ENCODE results near the gene SLITRK3.

The SLITRK3 gene

DNA sequence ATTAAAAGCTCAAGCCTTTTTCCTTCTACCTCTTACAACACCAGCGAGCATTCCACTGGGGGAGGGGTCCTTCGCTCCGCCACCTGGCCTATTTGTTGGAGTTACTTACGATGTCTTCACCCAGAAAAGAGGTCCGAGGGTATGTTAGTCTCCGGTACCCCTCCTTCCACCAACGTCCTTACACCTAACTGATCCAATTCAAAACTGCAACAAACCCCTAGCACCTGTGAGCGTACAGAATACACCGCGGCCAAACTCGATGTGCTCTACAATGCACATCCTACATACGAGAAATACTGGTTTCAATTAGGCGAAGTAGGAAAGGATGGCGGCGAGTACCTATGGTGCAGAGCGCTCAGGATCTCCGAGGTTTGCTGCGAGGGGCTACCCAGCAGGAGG, 944 bp downstream of the SLITRK3 start:
- no peaks in the 10 kb centered on the region for H3F3A ChIP-seq (ENCODE audit: insufficient read depth, low read length)
- no peak overlapping the region for H3K27ac ChIP-seq (ENCODE audit: low read length)
- H3K4me3 ChIP-seq (ENCODE audit: low read length): no peak overlapping the region
- H3K4me1 ChIP-seq (ENCODE audit: low read length): no peaks in the 10 kb centered on the region
- TF ChIP-seq EZH2phosphoT487 (IDR thresholded peaks at IDR 0.05; ENCODE audit: low read length): no peak
- TF ChIP-seq, protein P1, sequence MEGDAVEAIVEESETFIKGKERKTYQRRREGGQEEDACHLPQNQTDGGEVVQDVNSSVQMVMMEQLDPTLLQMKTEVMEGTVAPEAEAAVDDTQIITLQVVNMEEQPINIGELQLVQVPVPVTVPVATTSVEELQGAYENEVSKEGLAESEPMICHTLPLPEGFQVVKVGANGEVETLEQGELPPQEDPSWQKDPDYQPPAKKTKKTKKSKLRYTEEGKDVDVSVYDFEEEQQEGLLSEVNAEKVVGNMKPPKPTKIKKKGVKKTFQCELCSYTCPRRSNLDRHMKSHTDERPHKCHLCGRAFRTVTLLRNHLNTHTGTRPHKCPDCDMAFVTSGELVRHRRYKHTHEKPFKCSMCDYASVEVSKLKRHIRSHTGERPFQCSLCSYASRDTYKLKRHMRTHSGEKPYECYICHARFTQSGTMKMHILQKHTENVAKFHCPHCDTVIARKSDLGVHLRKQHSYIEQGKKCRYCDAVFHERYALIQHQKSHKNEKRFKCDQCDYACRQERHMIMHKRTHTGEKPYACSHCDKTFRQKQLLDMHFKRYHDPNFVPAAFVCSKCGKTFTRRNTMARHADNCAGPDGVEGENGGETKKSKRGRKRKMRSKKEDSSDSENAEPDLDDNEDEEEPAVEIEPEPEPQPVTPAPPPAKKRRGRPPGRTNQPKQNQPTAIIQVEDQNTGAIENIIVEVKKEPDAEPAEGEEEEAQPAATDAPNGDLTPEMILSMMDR (IDR thresholded peaks at IDR 0.05; ENCODE audit: low read length): no peak
- TF ChIP-seq EZH2 (optimal IDR thresholded peaks at IDR 0.05; ENCODE audit: low read depth, low read length): no peak
- no peaks in the 10 kb centered on the region for H3K27me3 ChIP-seq (replicated peaks; ENCODE audit: insufficient read depth, low read length)
- no peak for DNase-seq
- H3K9ac ChIP-seq (ENCODE audit: low read length): no peak overlapping the region
- no peaks in the 10 kb centered on the region for H3K36me3 ChIP-seq (replicated peaks; ENCODE audit: insufficient read depth, low read length)
- no peaks in the 10 kb centered on the region for H3K79me2 ChIP-seq (ENCODE audit: low read length)
- no peaks in the 10 kb centered on the region for H3K9me3 ChIP-seq (replicated peaks; ENCODE audit: insufficient read depth, low read length)
- no peaks in the 10 kb centered on the region for H4K20me1 ChIP-seq (ENCODE audit: insufficient read depth, low read length)
- no peaks in the 10 kb centered on the region for H3K9me2 ChIP-seq (replicated peaks; ENCODE audit: insufficient read depth, low read length)
- no peak overlapping the region for H2AFZ ChIP-seq (ENCODE audit: low read length)
- no peak overlapping the region for H3K4me2 ChIP-seq (ENCODE audit: low read depth, low read length)

DNA sequence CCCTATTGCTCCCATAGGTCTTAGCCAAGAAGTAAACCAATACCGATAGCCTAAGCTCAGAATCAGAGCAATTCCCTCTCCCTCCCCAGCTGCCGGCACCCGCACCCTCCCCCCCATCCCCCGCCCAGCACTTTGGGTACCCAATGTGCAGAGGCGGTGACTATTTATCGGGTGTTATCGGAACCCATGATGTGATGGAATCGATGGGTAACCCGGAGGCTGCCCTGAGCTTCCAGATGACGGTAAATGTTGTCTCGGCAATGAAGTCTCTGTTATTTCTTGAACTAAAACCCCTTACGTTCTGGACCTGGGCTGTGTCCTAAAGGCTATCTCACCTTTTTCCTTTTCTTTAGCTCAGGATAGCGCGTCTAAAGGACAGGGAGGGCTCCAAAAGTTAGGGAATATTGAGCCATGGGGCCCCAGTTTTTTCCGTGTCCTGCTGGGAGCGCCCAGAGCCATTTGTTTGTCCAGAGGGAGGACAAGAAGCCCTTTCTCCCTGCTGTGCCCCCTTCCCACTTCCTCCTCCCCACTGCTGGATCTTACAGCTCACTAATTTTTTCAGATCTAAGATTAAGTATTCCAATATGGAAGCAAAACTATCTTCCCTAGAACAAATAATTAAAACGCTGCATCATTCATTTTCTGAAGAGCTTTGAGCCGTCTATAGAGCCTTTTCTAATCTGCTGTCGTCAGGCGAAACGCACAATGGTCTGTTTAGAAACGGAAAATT, 1.5 kb downstream of the SLITRK3 start:
- no peaks in the 10 kb centered on the region for H3K27me3 ChIP-seq (replicated peaks; ENCODE audit: insufficient read depth, low read length)
- no peak overlapping the region for H3K4me3 ChIP-seq (ENCODE audit: low read length)

DNA sequence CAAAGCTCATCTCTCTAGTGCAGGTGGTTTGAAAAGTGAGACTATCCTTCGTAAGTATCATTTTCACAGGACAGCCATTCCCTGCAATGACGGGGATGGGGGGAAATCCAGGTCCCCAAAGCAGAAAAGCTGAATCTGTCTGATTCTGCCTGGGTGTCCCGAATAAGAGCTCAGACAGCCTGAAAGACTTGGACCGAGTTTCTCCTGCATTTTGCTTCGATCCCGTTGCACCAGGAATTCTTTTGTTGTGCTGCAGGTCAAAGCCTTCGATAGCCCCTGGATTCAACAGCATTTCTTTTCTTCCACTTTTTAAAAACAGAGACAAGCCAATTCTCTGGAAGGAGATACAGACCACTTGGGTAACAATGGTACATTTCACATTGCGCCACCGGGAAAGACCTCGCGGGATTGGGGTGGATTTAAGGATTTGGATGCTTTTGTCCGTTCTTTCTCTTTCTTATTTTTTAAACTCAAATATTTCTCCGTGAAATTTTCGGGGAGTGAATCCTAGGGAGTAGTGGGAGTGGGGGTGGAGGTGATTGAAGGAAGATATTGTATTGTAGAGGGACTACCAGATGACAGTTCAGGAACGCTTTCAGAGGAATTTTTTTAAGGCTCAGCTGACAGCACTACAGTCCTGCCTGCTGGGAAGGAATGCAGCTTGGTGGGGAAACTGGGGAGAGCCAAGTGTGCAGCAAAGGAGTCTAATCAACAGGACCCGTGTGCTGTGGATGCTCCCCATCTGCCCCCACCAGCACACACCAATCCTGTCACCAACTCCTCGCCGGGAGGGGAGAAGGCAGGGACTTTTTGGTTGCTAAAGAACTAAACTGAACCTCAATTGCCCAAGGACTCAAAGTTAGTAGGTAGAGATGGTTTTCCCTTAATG, 2.6 kb downstream of the SLITRK3 start:
- no peaks in the 10 kb centered on the region for H3K79me2 ChIP-seq (ENCODE audit: low read length)
- no peak overlapping the region for H3K9ac ChIP-seq (ENCODE audit: low read length)
- no peak for DNase-seq
- TF ChIP-seq EZH2phosphoT487 (IDR thresholded peaks at IDR 0.05; ENCODE audit: low read length): no peak
- TF ChIP-seq, protein P1 (IDR thresholded peaks at IDR 0.05; ENCODE audit: low read length): no peak
- no peak for TF ChIP-seq EZH2 (optimal IDR thresholded peaks at IDR 0.05; ENCODE audit: low read depth, low read length)
- no peaks in the 10 kb centered on the region for H3K9me2 ChIP-seq (replicated peaks; ENCODE audit: insufficient read depth, low read length)
- H4K20me1 ChIP-seq (ENCODE audit: insufficient read depth, low read length): no peaks in the 10 kb centered on the region
- no peaks in the 10 kb centered on the region for H3K36me3 ChIP-seq (replicated peaks; ENCODE audit: insufficient read depth, low read length)
- H3K4me2 ChIP-seq (ENCODE audit: low read depth, low read length): no peak overlapping the region
- H3F3A ChIP-seq (ENCODE audit: insufficient read depth, low read length): no peaks in the 10 kb centered on the region
- no peaks in the 10 kb centered on the region for H3K27me3 ChIP-seq (replicated peaks; ENCODE audit: insufficient read depth, low read length)
- no peak overlapping the region for H2AFZ ChIP-seq (ENCODE audit: low read length)
- H3K4me3 ChIP-seq (ENCODE audit: low read length): no peak overlapping the region
- no peak overlapping the region for H3K27ac ChIP-seq (ENCODE audit: low read length)
- no peaks in the 10 kb centered on the region for H3K9me3 ChIP-seq (replicated peaks; ENCODE audit: insufficient read depth, low read length)
- H3K4me1 ChIP-seq (ENCODE audit: low read length): no peaks in the 10 kb centered on the region

More for the DNA sequence above, 1.5 kb downstream of the SLITRK3 start:
- Histone ChIP-seq H3K9me2 (replicated peaks; ENCODE audit: insufficient read depth, low read length) (no peaks in the 10 kb centered on the region), H2AFZ (ENCODE audit: low read length) (no peak overlapping the region), H3K9ac (ENCODE audit: low read length) (no peak overlapping the region), H3K4me2 (ENCODE audit: low read depth, low read length) (no peak overlapping the region), H4K20me1 (ENCODE audit: insufficient read depth, low read length) (no peaks in the 10 kb centered on the region), H3K4me1 (ENCODE audit: low read length) (no peaks in the 10 kb centered on the region), H3K27ac (ENCODE audit: low read length) (no peak overlapping the region), H3F3A (ENCODE audit: insufficient read depth, low read length) (no peaks in the 10 kb centered on the region), H3K79me2 (ENCODE audit: low read length) (no peaks in the 10 kb centered on the region), H3K9me3 (replicated peaks; ENCODE audit: insufficient read depth, low read length) (no peaks in the 10 kb centered on the region), H3K36me3 (replicated peaks; ENCODE audit: insufficient read depth, low read length) (no peaks in the 10 kb centered on the region)
- TF ChIP-seq, protein P1 (IDR thresholded peaks at IDR 0.05; ENCODE audit: low read length): no peak
- no peak for TF ChIP-seq EZH2phosphoT487 (IDR thresholded peaks at IDR 0.05; ENCODE audit: low read length)
- no peak for TF ChIP-seq EZH2 (optimal IDR thresholded peaks at IDR 0.05; ENCODE audit: low read depth, low read length)
- no peak for DNase-seq
